Endothelial cell of umbilical vein (primary cell): ENCODE measurements around the gene NRBF2. TPM values are rescaled to one million over a fixed set of nuclear protein-coding genes. Genes with fewer than 3 reads are reported as not detected.

Source experiments
- BruUV-seq: library from RNA; stranded (reverse); fragments of 400-500 nt; replicated peaks from 2 replicates; lab custom pipeline; 2021; lab: Mats Ljungman, UMichigan
- CTCF ChIA-PET: fragments of 300-600, 350-600 bp; sonication (Branson Sonifier 250); formaldehyde crosslinking; loops from one replicate; lab custom pipeline; 2021; ENCODE audit warnings: antibody characterized with exemption, inconsistent platforms; lab: Charles Lee
- POLR2A ChIA-PET: fragments of 300-600, 350-600 bp; sonication (Branson Sonifier 250); formaldehyde crosslinking; loops from one replicate; lab custom pipeline; 2021; ENCODE audit warnings: antibody characterized with exemption, inconsistent platforms; lab: Charles Lee
- DNase-seq: peaks from one replicate; pipeline ENCODE4 v3.0.0-alpha.2; 2011; ENCODE audit warnings: low read depth, low spot score
- FAIRE-seq: peaks from 2 replicates; lab custom pipeline; 2011; peaks lifted over from hg19 to GRCh38; lab: Jason Lieb, UNC
- H2AFZ ChIP-seq: 2 replicates; pipeline ENCODE4 v1.6.0; 2012; ENCODE audit warnings: low read depth, low read length, control low read depth, inconsistent platforms
- H3K27ac ChIP-seq: 2 replicates; pipeline ENCODE4 v1.5.1; 2011; ENCODE audit warnings: low read depth, mild to moderate bottlenecking, control low read depth, low read length, moderate library complexity; ENCODE audit not compliant: insufficient read depth
- H3K27me3 ChIP-seq, 2 experiments: 2 replicates each; pipeline versions ENCODE4 v1.6.0 to v1.6.1; 2011; ENCODE audit warnings: low read length in 2 of 2, mixed read lengths in 1 of 2; ENCODE audit not compliant: control insufficient read depth in 2 of 2, insufficient read depth in 2 of 2
- H3K36me3 ChIP-seq, 2 experiments: 2 replicates in 1 of 2; 3 replicates in 1 of 2; pipeline ENCODE4 v1.5.1; 2011; ENCODE audit warnings: low read length in 2 of 2, mild to moderate bottlenecking in 1 of 2, moderate library complexity in 1 of 2; ENCODE audit not compliant: control insufficient read depth in 2 of 2, insufficient read depth in 2 of 2; ENCODE audit errors: extremely low read depth in 1 of 2
- H3K4me1 ChIP-seq: 3 replicates; pipeline ENCODE4 v1.5.1; 2011; ENCODE audit warnings: mild to moderate bottlenecking, low read length; ENCODE audit not compliant: control insufficient read depth, insufficient read depth; ENCODE audit errors: extremely low read depth
- H3K4me2 ChIP-seq: 2 replicates; pipeline ENCODE4 v1.6.1; 2011; ENCODE audit warnings: low read length, control low read depth, mixed read lengths; ENCODE audit not compliant: insufficient read depth
- H3K4me3 ChIP-seq, 3 experiments: fragments of 200-600 bp in 1 of 3; sonication (generic), shearing (Covaris generic) in 1 of 3; replicated peaks in 1 of 3; 2 replicates each; pipeline ENCODE4 v1.5.1; 2011 to 2016; ENCODE audit warnings: control low read depth in 3 of 3, low read length in 3 of 3, mild to moderate bottlenecking in 2 of 3, inconsistent platforms in 1 of 3, low read depth in 1 of 3, moderate library complexity in 1 of 3; ENCODE audit not compliant: insufficient read depth in 1 of 3
- H3K79me2 ChIP-seq: 2 replicates; pipeline ENCODE4 v1.6.0; 2012; ENCODE audit warnings: low read length, inconsistent platforms; ENCODE audit not compliant: control insufficient read depth, insufficient read depth
- H3K9ac ChIP-seq: replicated peaks from 2 replicates; pipeline ENCODE3; 2011; ENCODE audit warnings: low read length, control low read depth; ENCODE audit not compliant: insufficient read depth; ENCODE audit errors: extremely low read depth
- H3K9me1 ChIP-seq: replicated peaks from 3 replicates; pipeline ENCODE4 v1.6.0; 2011; ENCODE audit warnings: mild to moderate bottlenecking, low read length; ENCODE audit not compliant: control insufficient read depth, insufficient read depth; ENCODE audit errors: extremely low read depth
- H3K9me3 ChIP-seq: replicated peaks from 2 replicates; pipeline ENCODE4 v1.5.1; 2012; ENCODE audit warnings: low read length, inconsistent platforms; ENCODE audit not compliant: control insufficient read depth, insufficient read depth
- H4K20me1 ChIP-seq: replicated peaks from 2 replicates; pipeline ENCODE3; 2011; ENCODE audit warnings: mild to moderate bottlenecking, low read length; ENCODE audit not compliant: control insufficient read depth, insufficient read depth; ENCODE audit errors: extremely low read depth
- EZH2 ChIP-seq: IDR thresholded peaks from 2 replicates; pipeline ENCODE4 v1.6.1; 2012; ENCODE audit warnings: borderline replicate concordance, low read depth, mild to moderate bottlenecking, moderate library complexity, low read length, inconsistent platforms; ENCODE audit not compliant: severe bottlenecking
- FOS ChIP-seq: IDR thresholded peaks from 2 replicates; pipeline ENCODE4 v1.6.1; 2011; ENCODE audit warnings: mild to moderate bottlenecking, low read length, moderate library complexity, borderline replicate concordance; ENCODE audit not compliant: insufficient read depth
- GATA2 ChIP-seq: IDR thresholded peaks from 2 replicates; pipeline ENCODE4 v1.7.0; 2011; ENCODE audit warnings: low read depth, mild to moderate bottlenecking, moderate library complexity, mixed read lengths, low read length; ENCODE audit not compliant: insufficient read length, insufficient read depth
- JUN ChIP-seq: IDR thresholded peaks from 2 replicates; pipeline ENCODE4 v1.6.1; 2011; ENCODE audit warnings: borderline replicate concordance, low read depth; ENCODE audit not compliant: insufficient read length, insufficient read depth
- MYC ChIP-seq: IDR thresholded peaks from one replicate; pipeline ENCODE4 v1.6.1; 2011; ENCODE audit warnings: mild to moderate bottlenecking, low read depth, low read length
- POLR2A ChIP-seq: IDR thresholded peaks from 2 replicates; pipeline ENCODE4 v1.6.1; 2012; ENCODE audit warnings: low read depth, mild to moderate bottlenecking, control low read depth, low read length
- POLR2AphosphoS5 ChIP-seq: IDR thresholded peaks from 2 replicates; pipeline ENCODE4 v1.6.1; 2012; ENCODE audit warnings: low read depth, mild to moderate bottlenecking, control low read depth, low read length, moderate library complexity; ENCODE audit not compliant: insufficient read depth
- dilution Hi-C: fragments of 300-500 bp; cut with MboI; formaldehyde crosslinking; loops from one replicate; pipeline ENCODE4 v1.15.0; 2019; ENCODE audit warnings: low sequenced_read_pairs; ENCODE audit not compliant: extremely low pct_ligation_motif_present
- intact Hi-C: fragments of 100-400 bp; cut with micrococcal nuclease; formaldehyde crosslinking; loops from one replicate; pipeline ENCODE4 v1.10.0; 2022
- polyA plus RNA-seq, 4 experiments: library from polyadenylated mRNA; depleted of rRNA in 3 of 4; stranded (reverse) in 3 of 4; unstranded in 1 of 4; fragments of >200 nt; gene quantifications; 2 replicates each; pipeline versions ENCODE4 v1.2.1 to v1.2.3, GENCODE V29; 2011 to 2012; ENCODE audit warnings: missing spikeins in 1 of 4
- total RNA-seq: library from RNA; stranded (reverse); gene quantifications from 2 replicates; pipeline ENCODE4 v1.2.3, GENCODE V29; 2021
- TF ChIP-seq, protein P1 (sequence below): IDR thresholded peaks from 2 replicates; pipeline ENCODE4 v1.6.1; 2011; ENCODE audit not compliant: insufficient read depth, insufficient read length
- TF ChIP-seq, protein P2 (sequence below), 2 donors: IDR thresholded peaks; 1 replicate in 1 of 2; 2 replicates in 1 of 2; pipeline ENCODE4 v1.5.1; 2011; ENCODE audit warnings: low read length in 2 of 2, mild to moderate bottlenecking in 2 of 2, moderate library complexity in 2 of 2, control low read depth in 1 of 2, inconsistent platforms in 1 of 2, low read depth in 1 of 2; ENCODE audit not compliant: insufficient read depth in 1 of 2; ENCODE audit errors: extremely low read depth in 1 of 2

The NRBF2 gene
- total and polyA plus RNA-seq, 2 donors (not counting 3 experiments of a cell fraction or from before 2014, with no cell fraction given): 7.6 to 17.7 TPM

DNA sequence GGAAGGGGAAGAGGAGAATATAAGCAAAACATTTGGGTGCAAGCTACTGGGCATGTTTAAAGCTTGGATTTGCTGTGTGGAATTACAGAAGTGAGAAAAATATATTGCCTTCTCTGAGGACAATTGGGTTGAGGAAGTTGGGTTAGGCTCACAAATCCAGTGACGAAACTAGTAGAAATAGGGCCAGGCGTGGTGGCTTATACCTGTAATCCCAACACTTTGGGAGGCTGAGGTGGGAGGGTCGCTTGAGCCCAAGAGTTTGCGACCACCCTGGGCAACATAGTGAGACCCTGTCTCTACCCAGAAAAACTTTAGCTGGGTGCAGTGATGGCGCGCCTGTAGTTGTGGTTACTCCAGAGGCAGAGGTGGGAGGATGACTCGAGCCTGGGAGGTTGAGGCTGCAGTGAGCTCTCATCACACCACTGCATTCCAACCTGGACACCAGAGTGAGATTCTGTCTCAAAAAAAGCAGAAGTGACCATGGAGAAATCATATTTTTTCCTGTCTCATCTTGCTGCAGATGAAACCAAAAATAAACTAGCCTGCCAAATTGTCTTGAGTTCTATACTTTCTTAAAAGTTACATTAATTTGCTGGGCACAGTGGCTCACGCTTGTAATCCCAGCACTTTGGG lies 22.4 kb downstream of the NRBF2 start:
- DNase-seq: no peak
- no peak overlapping the region for H3K4me2 ChIP-seq
- H3K9ac ChIP-seq: no peak overlapping the region
- H3K4me1 ChIP-seq: no peaks in the 10 kb centered on the region
- H3K27me3 ChIP-seq: no peaks in the 10 kb centered on the region
- no peak overlapping the region for H2AFZ ChIP-seq
- no peaks in the 10 kb centered on the region for H4K20me1 ChIP-seq
- peaks cover 2% of the 10 kb centered on the region for H3K79me2 ChIP-seq
- dilution Hi-C loops: no loop called here
- intact Hi-C loops: loop anchor here (5.0 kb wide), 2 partner anchors 148 to 888 kb away; partner anchors contain the start of gene RTKN2
- H3K27ac ChIP-seq: no peak overlapping the region
- no peak for FAIRE-seq
- CTCF ChIA-PET: interaction anchor here (0.8 to 5.0 kb wide), 7 partner anchors 10 to 664 kb away, joined by 3 to 74 read pairs (median 26); no protein-coding TSS in a partner anchor
- POLR2A ChIA-PET: no interaction called here
- TF ChIP-seq JUN: no peak
- TF ChIP-seq EZH2: no peak
- TF ChIP-seq, protein P1, sequence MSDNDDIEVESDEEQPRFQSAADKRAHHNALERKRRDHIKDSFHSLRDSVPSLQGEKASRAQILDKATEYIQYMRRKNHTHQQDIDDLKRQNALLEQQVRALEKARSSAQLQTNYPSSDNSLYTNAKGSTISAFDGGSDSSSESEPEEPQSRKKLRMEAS: no peak
- no peak for TF ChIP-seq FOS
- TF ChIP-seq GATA2: no peak
- TF ChIP-seq MYC: no peak
- TF ChIP-seq POLR2A: no peak
- no peak for TF ChIP-seq POLR2AphosphoS5
- TF ChIP-seq, protein P2, sequence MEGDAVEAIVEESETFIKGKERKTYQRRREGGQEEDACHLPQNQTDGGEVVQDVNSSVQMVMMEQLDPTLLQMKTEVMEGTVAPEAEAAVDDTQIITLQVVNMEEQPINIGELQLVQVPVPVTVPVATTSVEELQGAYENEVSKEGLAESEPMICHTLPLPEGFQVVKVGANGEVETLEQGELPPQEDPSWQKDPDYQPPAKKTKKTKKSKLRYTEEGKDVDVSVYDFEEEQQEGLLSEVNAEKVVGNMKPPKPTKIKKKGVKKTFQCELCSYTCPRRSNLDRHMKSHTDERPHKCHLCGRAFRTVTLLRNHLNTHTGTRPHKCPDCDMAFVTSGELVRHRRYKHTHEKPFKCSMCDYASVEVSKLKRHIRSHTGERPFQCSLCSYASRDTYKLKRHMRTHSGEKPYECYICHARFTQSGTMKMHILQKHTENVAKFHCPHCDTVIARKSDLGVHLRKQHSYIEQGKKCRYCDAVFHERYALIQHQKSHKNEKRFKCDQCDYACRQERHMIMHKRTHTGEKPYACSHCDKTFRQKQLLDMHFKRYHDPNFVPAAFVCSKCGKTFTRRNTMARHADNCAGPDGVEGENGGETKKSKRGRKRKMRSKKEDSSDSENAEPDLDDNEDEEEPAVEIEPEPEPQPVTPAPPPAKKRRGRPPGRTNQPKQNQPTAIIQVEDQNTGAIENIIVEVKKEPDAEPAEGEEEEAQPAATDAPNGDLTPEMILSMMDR (IDR thresholded peaks at IDR 0.05; ENCODE audit: extremely low read depth in 1 of 2, insufficient read depth in 1 of 2, low read depth in 1 of 2, low read length in 2 of 2): no peak
- H3K9me1 ChIP-seq: no peaks in the 10 kb centered on the region
- peaks cover 0 to 2% of the 10 kb centered on the region in 2 experiments for H3K36me3 ChIP-seq
- no peaks in the 10 kb centered on the region for H3K9me3 ChIP-seq
- H3K4me3 ChIP-seq: no peak overlapping the region
- BruUV-seq: no TSS peak
